RWPE1 (cell line): Measurements from ENCODE around the gene CCNC.

Experiments used
- CTCF ChIA-PET: fragments of 350-600 bp; sonication (Branson Sonifier 250); formaldehyde crosslinking; extraction: SDS; loops from one replicate; lab custom pipeline; 2021; lab: Yijun Ruan, JAX
- POLR2A ChIA-PET: fragments of 400-600 bp; formaldehyde crosslinking; extraction: SDS; loops from one replicate; lab custom pipeline; 2020; ENCODE audit warnings: antibody characterized with exemption; ENCODE audit not compliant: low non-redundant PET; lab: Yijun Ruan, JAX
- DNase-seq: peaks from one replicate; pipeline ENCODE4 v3.0.0; 2012; ENCODE audit warnings: low spot score
- H3K27ac ChIP-seq: fragments of 450-650 bp; 2 replicates; pipeline ENCODE4 v1.5.1; 2017
- TF ChIP-seq, protein P1 (sequence below): fragments of 450-650 bp; conservative IDR thresholded peaks from 2 replicates; pipeline ENCODE4 v1.5.1; 2017; ENCODE audit warnings: low read depth, mild to moderate bottlenecking

The CCNC gene

DNA sequence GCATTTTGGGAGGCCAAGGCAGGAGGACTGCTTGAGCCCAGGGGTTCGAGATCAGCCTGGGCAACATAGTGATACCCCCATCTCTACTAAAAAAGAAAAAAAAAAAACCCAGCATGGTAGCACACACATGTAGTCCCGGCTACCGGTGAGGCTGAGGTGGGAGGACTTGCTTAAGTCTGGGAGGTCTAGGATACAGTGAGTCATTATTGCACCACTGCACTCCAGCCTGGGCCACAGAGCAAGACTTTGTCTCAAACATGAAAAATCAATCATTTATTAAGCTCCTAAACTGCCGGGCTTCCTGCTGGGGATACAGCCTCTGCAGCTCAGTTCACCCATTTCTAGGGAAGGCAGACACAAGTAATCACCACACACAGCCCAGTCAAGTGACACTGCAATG is 45.9 kb downstream of the CCNC start:
- DNase-seq = no peak
- ChIA-PET POLR2A (no interaction called here), CTCF (interaction anchor here (1.9 kb wide), 1 partner anchor 8 kb away, joined by 8 read pairs; no protein-coding TSS in a partner anchor)
- 0 out of 2 replicates have a peak overlapping the region, but pooled peaks have one; percentile 85 for H3K27ac ChIP-seq
- TF ChIP-seq, protein P1, sequence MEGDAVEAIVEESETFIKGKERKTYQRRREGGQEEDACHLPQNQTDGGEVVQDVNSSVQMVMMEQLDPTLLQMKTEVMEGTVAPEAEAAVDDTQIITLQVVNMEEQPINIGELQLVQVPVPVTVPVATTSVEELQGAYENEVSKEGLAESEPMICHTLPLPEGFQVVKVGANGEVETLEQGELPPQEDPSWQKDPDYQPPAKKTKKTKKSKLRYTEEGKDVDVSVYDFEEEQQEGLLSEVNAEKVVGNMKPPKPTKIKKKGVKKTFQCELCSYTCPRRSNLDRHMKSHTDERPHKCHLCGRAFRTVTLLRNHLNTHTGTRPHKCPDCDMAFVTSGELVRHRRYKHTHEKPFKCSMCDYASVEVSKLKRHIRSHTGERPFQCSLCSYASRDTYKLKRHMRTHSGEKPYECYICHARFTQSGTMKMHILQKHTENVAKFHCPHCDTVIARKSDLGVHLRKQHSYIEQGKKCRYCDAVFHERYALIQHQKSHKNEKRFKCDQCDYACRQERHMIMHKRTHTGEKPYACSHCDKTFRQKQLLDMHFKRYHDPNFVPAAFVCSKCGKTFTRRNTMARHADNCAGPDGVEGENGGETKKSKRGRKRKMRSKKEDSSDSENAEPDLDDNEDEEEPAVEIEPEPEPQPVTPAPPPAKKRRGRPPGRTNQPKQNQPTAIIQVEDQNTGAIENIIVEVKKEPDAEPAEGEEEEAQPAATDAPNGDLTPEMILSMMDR = no peak

DNA sequence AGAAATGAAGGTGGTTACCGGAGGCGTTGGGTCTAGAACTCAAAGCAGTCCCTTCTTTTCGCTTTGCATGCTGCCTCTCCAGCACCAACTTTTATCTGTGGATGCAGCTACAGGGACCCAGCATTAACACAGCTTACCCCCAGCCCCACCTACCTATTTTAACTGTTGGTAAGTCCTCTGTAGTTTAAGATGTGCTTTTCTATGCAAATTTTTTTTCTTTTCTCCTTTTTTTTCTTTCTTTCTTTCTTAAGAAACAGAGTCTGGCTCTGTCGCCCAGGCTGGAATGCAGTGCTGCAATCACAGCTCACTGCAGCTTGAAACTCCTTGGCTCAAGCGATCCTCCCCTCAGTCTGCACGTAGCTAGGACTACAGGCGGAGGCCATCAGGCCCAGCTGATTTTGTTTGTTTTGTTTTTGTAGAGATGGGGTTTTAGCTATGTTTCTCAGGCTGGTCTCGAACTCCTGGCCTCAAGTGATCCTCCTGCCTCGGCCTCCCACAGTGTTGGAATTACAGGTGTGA is 46.8 kb downstream of the CCNC start:
- no peak for DNase-seq
- ChIA-PET POLR2A (no interaction called here), CTCF (interaction anchor here (1.0 to 1.9 kb wide), 3 partner anchors 9 to 20 kb away, joined by 3 to 8 read pairs (median 4); no protein-coding TSS in a partner anchor)
- TF ChIP-seq, protein P1 = no peak
- H3K27ac ChIP-seq = peak overlapping the region; percentile 85

DNA sequence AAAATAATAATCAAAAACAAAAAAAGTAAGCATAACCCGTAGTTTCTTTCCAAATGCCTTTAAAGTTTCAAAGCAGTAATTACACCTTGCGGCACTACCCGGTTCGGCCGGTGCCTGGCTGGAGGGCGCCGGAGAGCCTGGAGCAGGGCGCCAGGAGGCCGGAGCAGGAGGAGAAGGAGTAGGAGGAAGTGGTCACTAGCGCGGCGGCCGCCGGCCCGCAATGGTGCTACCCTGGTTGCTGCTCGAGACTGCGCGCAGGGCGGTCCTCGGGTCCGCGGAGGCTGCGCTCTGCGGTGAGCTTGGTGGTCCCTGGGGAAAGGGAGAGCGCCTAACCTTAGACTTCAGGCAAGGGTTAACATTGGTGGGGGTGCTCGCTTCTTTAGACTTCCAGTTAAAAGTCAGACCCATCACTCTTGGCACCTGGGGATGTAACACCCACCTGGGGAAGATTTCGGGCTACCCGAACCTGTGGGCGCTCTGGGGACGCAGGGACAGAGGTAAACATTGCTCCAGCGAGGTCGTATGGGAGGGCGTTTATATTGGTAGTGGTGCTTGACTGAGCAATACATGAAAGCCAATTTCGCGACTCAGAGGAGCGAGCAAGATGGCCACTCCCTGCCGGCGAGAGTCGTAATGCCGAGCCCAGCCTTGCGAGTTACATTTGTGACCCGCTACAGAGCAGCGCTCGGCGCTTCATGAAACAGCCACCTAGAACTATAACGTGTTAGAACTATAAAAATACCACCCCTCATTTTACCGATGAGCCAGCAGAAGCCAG is 47.4 kb downstream of the CCNC start:
- ChIA-PET CTCF (interaction anchor here (1.0 to 1.9 kb wide), 4 partner anchors 10 to 20 kb away, joined by 3 to 8 read pairs (median 6); no protein-coding TSS in a partner anchor), POLR2A (no interaction called here)
- H3K27ac ChIP-seq = peak overlapping the region; percentile 85
- TF ChIP-seq, protein P1 = peak; percentile 93
- DNase-seq = peak; percentile 80

DNA sequence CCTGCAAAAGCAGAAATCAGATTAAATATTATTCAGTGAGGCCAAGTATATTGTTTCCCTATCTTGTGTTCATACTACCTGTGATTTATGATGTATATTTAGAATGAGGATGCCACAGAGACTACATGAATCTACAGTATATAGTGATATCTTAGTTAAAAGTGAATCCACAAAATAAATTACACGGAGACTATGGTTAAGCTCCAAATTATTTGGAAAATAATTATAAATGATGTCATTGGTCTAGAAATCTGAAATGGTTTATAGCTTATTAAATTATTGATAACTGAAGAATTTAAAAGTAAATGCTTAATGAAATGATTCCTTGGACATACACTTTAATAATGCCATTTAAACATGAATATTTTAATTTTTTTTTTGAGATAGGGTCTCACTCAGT is 49.0 kb downstream of the CCNC start:
- ChIA-PET CTCF (interaction anchor here (0.6 kb wide), 1 partner anchor 302 kb away, joined by 4 read pairs; no protein-coding TSS in a partner anchor), POLR2A (no interaction called here)
- TF ChIP-seq, protein P1 = no peak
- DNase-seq = no peak
- no peak overlapping the region for H3K27ac ChIP-seq

GRCh38 chr6:99514089-99514488 is 54.4 kb downstream of the CCNC start:
- TF ChIP-seq, protein P1 = no peak
- no peak for DNase-seq
- ChIA-PET POLR2A (no interaction called here), CTCF (interaction anchor here (0.6 kb wide), 1 partner anchor 28 kb away, joined by 6 read pairs; no protein-coding TSS in a partner anchor)
- H3K27ac ChIP-seq = no peak overlapping the region

GRCh38 chr6:99512033-99512432 is 56.4 kb downstream of the CCNC start:
- DNase-seq = no peak
- TF ChIP-seq, protein P1 = no peak
- no peak overlapping the region for H3K27ac ChIP-seq
- ChIA-PET CTCF (interaction anchor here (0.6 kb wide), 1 partner anchor 157 kb away, joined by 3 read pairs; no protein-coding TSS in a partner anchor), POLR2A (no interaction called here)
